Parathyroid adenoma (tissue), 2 donors: ENCODE data around the gene EEF2KMT.

Source experiments
- H2AFZ ChIP-seq: fragments of 300-600 bp; sonication (generic); one replicate; pipeline ENCODE4 v1.7.0; 2017; ENCODE audit warnings: antibody characterized with exemption, mild to moderate bottlenecking
- H3K27ac ChIP-seq: fragments of 300-600 bp; sonication (generic); one replicate; pipeline ENCODE4 v1.7.0; 2017
- H3K27me3 ChIP-seq: fragments of 300-600 bp; sonication (generic); one replicate; pipeline ENCODE4 v1.7.0; 2017; ENCODE audit warnings: low read length; ENCODE audit not compliant: control insufficient read depth, insufficient read depth
- H3K36me3 ChIP-seq: fragments of 300-600 bp; sonication (generic); one replicate; pipeline ENCODE4 v1.7.0; 2017; ENCODE audit warnings: low read length; ENCODE audit not compliant: control insufficient read depth, insufficient read depth
- H3K4me1 ChIP-seq: fragments of 300-600 bp; sonication (generic); one replicate; pipeline ENCODE4 v1.7.0; 2017; ENCODE audit warnings: control low read depth
- H3K4me2 ChIP-seq: fragments of 300-600 bp; sonication (generic); one replicate; pipeline ENCODE4 v1.7.0; 2017; ENCODE audit warnings: low read length
- H3K4me3 ChIP-seq: fragments of 300-600 bp; sonication (generic); one replicate; pipeline ENCODE4 v1.7.0; 2017; ENCODE audit warnings: low read depth, low read length
- H3K79me2 ChIP-seq: fragments of 300-600 bp; sonication (generic); one replicate; pipeline ENCODE4 v1.7.0; 2017; ENCODE audit warnings: control low read depth
- H3K9ac ChIP-seq: fragments of 300-600 bp; sonication (generic); one replicate; pipeline ENCODE4 v1.7.0; 2017; ENCODE audit warnings: mild to moderate bottlenecking
- H3K9me3 ChIP-seq: fragments of 300-600 bp; sonication (generic); one replicate; pipeline ENCODE4 v1.7.0; 2017; ENCODE audit warnings: low read length; ENCODE audit not compliant: control insufficient read depth
- CTCF ChIP-seq: fragments of 300-600 bp; sonication (generic); IDR thresholded peaks from one replicate; pipeline ENCODE4 v1.7.0; 2017; ENCODE audit warnings: antibody characterized with exemption, mild to moderate bottlenecking
- donor health status: primary hyperparathyroidism.

EEF2KMT gene

GRCh38 chr16:5065813-5066212 lies 31.8 kb downstream of the EEF2KMT start, which contains the start of gene C16orf89:
Gene C16orf89, minus strand, starts transcription at chr16:5065956. Its CDS starts 48 bp downstream, at chr16:5065908.
- H3K9ac ChIP-seq = no peak within 1 kb of the TSS
- H3K79me2 ChIP-seq = no peaks in the 10 kb centered on the region
- H3K27ac ChIP-seq = no peak within 1 kb of the TSS
- no peaks in the 10 kb centered on the region for H3K27me3 ChIP-seq
- no peak for TF ChIP-seq CTCF
- H2AFZ ChIP-seq = no peak within 1 kb of the TSS
- no peak within 1 kb of the TSS for H3K4me3 ChIP-seq
- H3K9me3 ChIP-seq = no peaks in the 10 kb centered on the region
- no peaks in the 10 kb centered on the region for H3K4me1 ChIP-seq
- no peak within 1 kb of the TSS for H3K4me2 ChIP-seq
- H3K36me3 ChIP-seq = no peaks in the 10 kb centered on the region

- Histone ChIP-seq H3K27me3 (no peaks in the 10 kb centered on the region), H3K9me3 (no peaks in the 10 kb centered on the region), H3K9ac (no peak overlapping the region), H3K4me3 (no peak overlapping the region), H3K36me3 (no peaks in the 10 kb centered on the region), H3K79me2 (no peaks in the 10 kb centered on the region), H3K4me1 (no peaks in the 10 kb centered on the region), H2AFZ (no peak overlapping the region), H3K27ac (no peak overlapping the region), H3K4me2 (no peak overlapping the region)
- no peak for TF ChIP-seq CTCF
These were observed 32.3 kb downstream of the EEF2KMT start for GRCh38 chr16:5065326-5065725.

- H3K4me2 ChIP-seq = no peak overlapping the region
- no peak overlapping the region for H2AFZ ChIP-seq
- no peaks in the 10 kb centered on the region for H3K36me3 ChIP-seq
- H3K27me3 ChIP-seq = no peaks in the 10 kb centered on the region
- no peaks in the 10 kb centered on the region for H3K4me1 ChIP-seq
- H3K27ac ChIP-seq = no peak overlapping the region
- no peak overlapping the region for H3K4me3 ChIP-seq
- TF ChIP-seq CTCF = no peak
- no peaks in the 10 kb centered on the region for H3K79me2 ChIP-seq
- no peak overlapping the region for H3K9ac ChIP-seq
- H3K9me3 ChIP-seq = no peaks in the 10 kb centered on the region
These were observed 32.7 kb downstream of the EEF2KMT start for GRCh38 chr16:5064915-5065314.

GRCh38 chr16:5062790-5063765 lies 34.5 kb downstream of the EEF2KMT start:
- Histone ChIP-seq H2AFZ (no peak overlapping the region), H3K9me3 (no peaks in the 10 kb centered on the region), H3K4me2 (no peak overlapping the region), H3K4me3 (no peak overlapping the region), H3K4me1 (no peaks in the 10 kb centered on the region), H3K27me3 (no peaks in the 10 kb centered on the region), H3K9ac (no peak overlapping the region), H3K36me3 (no peaks in the 10 kb centered on the region), H3K27ac (no peak overlapping the region), H3K79me2 (no peaks in the 10 kb centered on the region)
- TF ChIP-seq CTCF = no peak

- Histone ChIP-seq H3K4me1 (no peaks in the 10 kb centered on the region), H3K36me3 (no peaks in the 10 kb centered on the region), H3K4me2 (no peak overlapping the region), H3K9me3 (no peaks in the 10 kb centered on the region), H2AFZ (no peak overlapping the region), H3K4me3 (no peak overlapping the region), H3K9ac (no peak overlapping the region), H3K27ac (no peak overlapping the region), H3K27me3 (no peaks in the 10 kb centered on the region), H3K79me2 (no peaks in the 10 kb centered on the region)
- TF ChIP-seq CTCF = no peak
These were observed 35.5 kb downstream of the EEF2KMT start for GRCh38 chr16:5062051-5062450.
